ENCODE measurements around the gene CAPN8.

The CAPN8 gene

DNA sequence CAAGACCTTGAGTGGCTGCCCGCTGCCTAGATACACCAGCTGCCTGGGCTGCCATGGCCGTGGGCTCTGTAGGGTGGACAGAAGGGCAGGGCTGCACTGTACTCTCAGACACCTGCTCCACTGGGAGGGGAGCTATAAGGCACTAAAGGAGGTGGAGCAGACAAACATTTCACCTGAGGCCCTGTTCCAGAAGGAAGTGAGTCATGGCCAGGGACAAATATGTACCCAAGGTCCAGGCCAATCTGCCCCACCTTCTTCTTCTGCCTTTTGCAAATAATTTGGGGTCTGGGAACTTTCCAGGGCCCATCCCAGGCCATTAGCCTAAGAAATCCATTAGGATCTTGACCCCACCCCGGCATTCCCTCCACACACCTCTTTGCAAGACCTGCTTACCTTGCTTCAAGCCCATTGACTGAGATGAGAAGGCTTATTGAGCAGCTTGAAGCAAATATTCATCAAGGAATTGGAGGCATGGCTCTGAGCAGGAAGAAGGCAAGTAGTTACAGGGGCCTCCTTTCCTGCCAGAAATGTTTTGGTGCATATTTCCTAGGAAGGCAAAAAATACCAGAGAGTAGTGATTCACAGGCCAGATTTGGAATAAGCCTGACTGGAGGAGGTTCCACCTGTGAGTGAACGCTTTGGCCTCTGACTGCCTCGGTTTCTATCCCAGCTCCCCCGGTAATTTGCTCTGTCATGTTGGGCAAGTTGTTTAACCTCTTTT is at the start of gene CAPN8:
Gene CAPN8 (minus strand): TSS at position 110 of the 721 bp plus-strand sequence. CDS start 55 bp downstream, at position 55.
- H3K36me3 Mint-ChIP-seq (ENCODE audit: low read depth), result no peaks in the 10 kb centered on the region

DNA sequence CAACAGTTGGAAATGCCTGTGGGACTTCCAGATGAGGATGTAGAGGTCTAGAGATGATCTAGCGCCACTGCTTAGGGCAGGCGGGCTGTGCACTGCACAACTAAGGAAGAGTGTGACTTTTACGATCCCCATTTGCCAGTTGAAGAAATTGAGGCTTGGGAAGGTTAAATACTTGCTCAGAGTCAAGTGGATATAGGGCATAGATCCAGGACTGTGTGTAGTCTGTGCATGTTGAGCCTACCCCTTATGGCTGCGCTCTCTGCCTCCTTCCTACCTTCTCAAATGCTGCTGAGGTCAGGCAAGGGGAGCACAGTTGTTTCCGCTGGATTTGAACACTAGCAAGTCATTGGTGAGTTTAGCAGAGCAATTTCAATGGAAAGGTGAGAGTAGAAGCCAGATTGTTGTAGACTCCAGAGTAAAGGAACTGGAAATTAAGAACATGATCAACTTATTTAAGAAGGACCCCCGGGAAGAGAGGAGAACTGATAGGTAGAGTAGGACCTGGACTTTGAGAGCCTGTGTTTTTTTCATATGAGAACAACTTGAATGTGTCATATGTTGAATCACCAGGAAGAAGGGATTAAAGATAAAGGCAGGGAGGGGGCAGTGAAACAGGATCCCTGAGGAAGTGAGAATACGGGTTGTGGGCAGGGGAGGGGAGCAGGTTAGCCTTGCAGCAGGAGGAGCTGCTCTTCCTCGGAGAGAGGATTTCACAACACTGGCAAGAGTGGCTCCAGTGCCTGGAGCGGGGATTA is 49.5 kb upstream of the CAPN8 start:
- Mint-ChIP-seq H3K27me3 (no peaks in the 10 kb centered on the region), H3K36me3 (ENCODE audit: low read depth) (peaks cover 14% of the 10 kb centered on the region), H3K4me3 (peak overlapping the region; percentile 40), H3K4me1 (peaks cover 75% of the 10 kb centered on the region), H3K27ac (peak overlapping the region; percentile 85), H3K9me3 (no peaks in the 10 kb centered on the region)
- no peak for ATAC-seq
- DNase-seq, result no peak

More for the DNA sequence above, at the start of gene CAPN8:
- Mint-ChIP-seq H3K4me1 (no peaks in the 10 kb centered on the region), H3K9me3 (no peaks in the 10 kb centered on the region), H3K4me3 (no peak within 1 kb of the TSS), H3K27me3 (peaks cover 7% of the 10 kb centered on the region), H3K27ac (no peak within 1 kb of the TSS)
- ATAC-seq (no peak), DNase-seq (no peak)

DNA sequence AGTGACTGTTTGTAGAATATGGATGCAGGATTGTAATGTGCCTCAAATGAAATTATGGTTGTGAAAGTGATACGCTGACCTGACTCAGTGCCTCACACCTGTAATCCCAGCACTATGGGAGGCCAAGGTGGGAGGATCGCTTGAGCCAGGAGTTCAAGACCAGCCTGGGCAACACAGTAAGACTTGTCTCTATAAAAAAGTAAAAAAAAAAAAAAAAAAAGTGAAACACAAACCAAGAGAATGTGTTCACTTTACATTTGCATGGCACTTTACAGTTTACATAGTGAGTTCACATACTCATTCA is 48.9 kb upstream of the CAPN8 start:
- DNase-seq (no peak), ATAC-seq (no peak)
- peaks cover 12% of the 10 kb centered on the region for H3K36me3 Mint-ChIP-seq (ENCODE audit: low read depth)
- H3K4me3 Mint-ChIP-seq, result peak overlapping the region; percentile 87
- H3K9me3 Mint-ChIP-seq, result no peaks in the 10 kb centered on the region
- H3K27ac Mint-ChIP-seq, result peak overlapping the region; percentile 85
- H3K4me1 Mint-ChIP-seq, result peaks cover 73% of the 10 kb centered on the region
- no peaks in the 10 kb centered on the region for H3K27me3 Mint-ChIP-seq

DNA sequence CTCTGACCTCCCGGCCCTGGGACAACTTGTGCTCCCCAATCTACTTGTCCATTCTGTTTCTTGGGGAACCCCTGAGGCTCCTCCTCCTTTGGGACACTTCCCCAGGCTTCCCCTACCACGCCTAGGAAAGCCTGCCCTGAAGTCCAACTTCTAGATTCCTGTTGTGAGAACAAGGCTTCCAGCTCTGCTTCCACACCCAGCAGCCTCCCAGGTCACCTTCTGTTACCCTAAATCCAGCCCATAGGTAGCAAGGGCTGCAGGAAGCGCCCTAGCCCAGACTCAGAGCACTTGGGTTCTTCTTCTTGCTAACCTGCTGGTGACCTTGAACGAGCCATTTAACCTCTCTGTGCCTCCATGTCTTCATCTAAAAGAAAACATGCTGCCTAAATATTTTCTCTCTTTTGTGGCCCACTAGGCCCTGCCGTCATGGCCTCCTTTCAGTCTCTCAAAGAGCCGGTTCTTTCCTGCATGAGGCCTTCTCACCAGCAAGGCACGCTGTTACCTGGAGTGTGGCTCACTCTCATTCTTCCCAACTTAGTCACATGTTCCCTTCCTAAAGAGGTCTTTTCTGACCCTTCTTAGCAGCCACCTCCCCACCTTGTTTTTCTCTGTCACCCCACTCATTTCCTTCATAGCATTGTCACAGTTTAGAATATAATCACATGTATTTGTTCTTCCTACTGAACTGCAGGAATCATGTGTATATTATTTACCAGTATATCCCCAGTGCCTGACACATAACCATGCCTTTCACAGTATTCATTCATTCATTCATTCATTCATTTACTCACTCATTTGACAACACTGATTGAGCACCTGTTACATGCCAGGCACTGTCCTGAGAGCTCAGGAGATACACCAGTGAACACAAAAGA is 48.3 kb upstream of the CAPN8 start:
- peaks cover 9% of the 10 kb centered on the region for H3K36me3 Mint-ChIP-seq (ENCODE audit: low read depth)
- H3K9me3 Mint-ChIP-seq, result no peaks in the 10 kb centered on the region
- H3K27me3 Mint-ChIP-seq, result no peaks in the 10 kb centered on the region
- ATAC-seq (peak; percentile 31), DNase-seq (no peak)
- H3K4me3 Mint-ChIP-seq, result peak overlapping the region; percentile 87
- H3K27ac Mint-ChIP-seq, result peak overlapping the region; percentile 85
- H3K4me1 Mint-ChIP-seq, result peaks cover 72% of the 10 kb centered on the region

DNA sequence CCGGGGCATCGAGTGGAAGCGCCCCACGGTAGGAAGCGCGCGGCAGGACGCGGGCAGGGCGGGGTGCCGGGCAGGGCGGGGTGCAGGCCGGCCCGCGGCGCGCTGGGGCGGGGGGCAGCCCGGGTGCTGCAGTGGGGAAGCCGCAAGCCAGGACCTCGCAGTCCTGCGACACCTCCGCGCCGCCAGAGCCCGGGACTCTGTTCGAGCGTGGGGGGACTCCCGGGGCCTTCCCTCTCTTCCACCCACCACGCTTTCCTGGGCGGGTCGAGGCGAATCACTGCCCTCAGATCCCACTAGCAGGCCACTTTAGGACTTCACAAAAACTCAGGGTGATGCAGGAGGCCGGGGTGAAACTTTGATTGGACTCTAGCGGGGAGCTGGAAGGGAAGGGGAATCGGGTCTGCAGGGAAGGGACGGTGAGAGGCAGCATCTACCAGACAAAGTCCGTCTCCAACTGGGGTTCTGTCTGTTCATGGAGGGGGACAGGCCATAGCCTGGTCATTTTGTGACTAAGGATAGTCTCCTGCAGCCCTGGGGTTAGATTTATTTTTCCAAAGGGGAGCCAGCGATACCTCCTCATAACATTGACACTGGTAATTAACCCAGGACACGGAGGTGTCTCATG is 47.5 kb upstream of the CAPN8 start:
- no peaks in the 10 kb centered on the region for H3K9me3 Mint-ChIP-seq
- peaks cover 5% of the 10 kb centered on the region for H3K36me3 Mint-ChIP-seq (ENCODE audit: low read depth)
- peak overlapping the region; percentile 87 for H3K4me3 Mint-ChIP-seq
- ATAC-seq (peak; percentile 21), DNase-seq (peak; percentile 62)
- H3K4me1 Mint-ChIP-seq, result peaks cover 65% of the 10 kb centered on the region
- H3K27ac Mint-ChIP-seq, result peak overlapping the region; percentile 85
- H3K27me3 Mint-ChIP-seq, result no peaks in the 10 kb centered on the region

DNA sequence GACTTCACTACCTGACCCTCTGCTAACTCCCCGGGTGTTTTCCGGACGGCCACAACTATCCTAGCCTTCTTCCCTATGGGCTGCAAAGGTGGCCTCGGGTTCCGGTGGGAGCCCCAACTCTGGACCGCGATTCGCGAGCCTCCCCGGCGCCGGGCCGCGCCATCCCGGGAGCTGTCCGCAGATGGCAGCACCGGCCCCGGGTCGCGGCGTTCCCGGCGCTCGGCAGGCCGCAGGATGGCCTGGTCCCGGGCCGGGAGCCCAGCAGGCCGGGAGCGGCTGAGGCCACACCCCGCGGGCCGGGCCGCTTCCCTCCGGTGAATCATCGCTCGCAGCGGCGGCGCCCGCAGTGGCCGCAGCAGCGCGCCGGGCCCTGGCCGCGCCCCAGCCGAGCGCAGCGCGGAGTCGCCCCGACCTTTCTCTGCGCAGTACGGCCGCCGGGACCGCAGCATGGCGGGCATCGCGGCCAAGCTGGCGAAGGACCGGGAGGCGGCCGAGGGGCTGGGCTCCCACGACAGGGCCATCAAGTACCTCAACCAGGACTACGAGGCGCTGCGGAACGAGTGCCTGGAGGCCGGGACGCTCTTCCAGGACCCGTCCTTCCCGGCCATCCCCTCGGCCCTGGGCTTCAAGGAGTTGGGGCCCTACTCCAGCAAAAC is 46.8 kb upstream of the CAPN8 start, which contains the start of gene CAPN2:
Gene CAPN2 (plus strand): TSS at position 346 of the 656 bp plus-strand sequence. CDS start 102 bp downstream, at position 448.
- peaks cover 5% of the 10 kb centered on the region for H3K36me3 Mint-ChIP-seq (ENCODE audit: low read depth)
- H3K4me3 Mint-ChIP-seq, result peak within 1 kb of the TSS; percentile 87
- H3K9me3 Mint-ChIP-seq, result no peaks in the 10 kb centered on the region
- H3K4me1 Mint-ChIP-seq, result peaks cover 65% of the 10 kb centered on the region
- ATAC-seq (peak; percentile 51), DNase-seq (peak; percentile 70)
- H3K27ac Mint-ChIP-seq, result peak within 1 kb of the TSS; percentile 85
- H3K27me3 Mint-ChIP-seq, result no peaks in the 10 kb centered on the region

DNA sequence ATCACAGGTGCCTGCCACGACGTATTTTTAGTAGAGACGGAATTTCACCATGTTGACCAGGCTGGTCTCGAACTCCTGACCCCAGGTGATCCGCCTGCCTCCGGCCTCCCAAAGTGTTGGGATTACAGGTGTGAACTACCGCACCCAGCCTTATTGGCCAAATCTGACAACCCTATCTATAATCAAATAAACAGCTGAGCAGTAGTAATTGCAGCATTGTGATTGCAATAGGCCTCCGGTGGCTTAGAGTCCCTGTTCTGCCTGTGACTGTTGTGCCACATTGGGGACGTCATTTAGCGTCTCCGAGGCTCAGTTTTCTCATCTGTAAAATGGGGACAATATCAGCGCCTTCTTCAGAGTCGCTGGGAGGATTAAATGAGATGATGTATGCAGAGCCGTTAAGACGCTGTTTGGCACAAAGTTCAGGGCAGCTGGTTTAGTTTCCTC is 46.3 kb upstream of the CAPN8 start:
- Mint-ChIP-seq H3K27ac (peak overlapping the region; percentile 80), H3K27me3 (no peaks in the 10 kb centered on the region), H3K4me1 (peaks cover 63% of the 10 kb centered on the region), H3K9me3 (no peaks in the 10 kb centered on the region), H3K4me3 (peak overlapping the region; percentile 64), H3K36me3 (ENCODE audit: low read depth) (peaks cover under 1% of the 10 kb centered on the region)
- DNase-seq, result no peak
- no peak for ATAC-seq

DNA sequence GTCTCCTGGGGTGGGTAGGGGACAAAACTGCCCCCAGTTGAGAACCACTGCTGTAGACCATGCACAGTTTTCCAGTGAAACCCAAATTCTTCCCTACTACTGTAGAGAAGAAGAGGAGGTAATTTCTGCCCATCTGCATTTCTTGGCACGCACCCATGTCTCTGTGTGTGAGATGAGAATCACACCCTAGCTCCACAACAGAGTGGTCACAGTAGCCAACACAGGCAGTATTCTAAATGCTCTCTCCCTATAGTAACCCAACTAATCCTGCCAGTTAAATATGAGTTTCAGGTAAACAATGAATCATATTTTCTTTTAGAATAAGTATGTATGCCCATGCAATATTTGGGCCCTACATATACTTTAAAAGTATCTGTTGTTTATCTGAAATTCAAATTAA is 45.7 kb upstream of the CAPN8 start:
- no peak overlapping the region for H3K27ac Mint-ChIP-seq
- no peak overlapping the region for H3K4me3 Mint-ChIP-seq
- DNase-seq, result no peak
- no peaks in the 10 kb centered on the region for H3K27me3 Mint-ChIP-seq
- no peak for ATAC-seq
- no peaks in the 10 kb centered on the region for H3K9me3 Mint-ChIP-seq
- H3K36me3 Mint-ChIP-seq (ENCODE audit: low read depth), result no peaks in the 10 kb centered on the region
- H3K4me1 Mint-ChIP-seq, result peaks cover 57% of the 10 kb centered on the region

DNA sequence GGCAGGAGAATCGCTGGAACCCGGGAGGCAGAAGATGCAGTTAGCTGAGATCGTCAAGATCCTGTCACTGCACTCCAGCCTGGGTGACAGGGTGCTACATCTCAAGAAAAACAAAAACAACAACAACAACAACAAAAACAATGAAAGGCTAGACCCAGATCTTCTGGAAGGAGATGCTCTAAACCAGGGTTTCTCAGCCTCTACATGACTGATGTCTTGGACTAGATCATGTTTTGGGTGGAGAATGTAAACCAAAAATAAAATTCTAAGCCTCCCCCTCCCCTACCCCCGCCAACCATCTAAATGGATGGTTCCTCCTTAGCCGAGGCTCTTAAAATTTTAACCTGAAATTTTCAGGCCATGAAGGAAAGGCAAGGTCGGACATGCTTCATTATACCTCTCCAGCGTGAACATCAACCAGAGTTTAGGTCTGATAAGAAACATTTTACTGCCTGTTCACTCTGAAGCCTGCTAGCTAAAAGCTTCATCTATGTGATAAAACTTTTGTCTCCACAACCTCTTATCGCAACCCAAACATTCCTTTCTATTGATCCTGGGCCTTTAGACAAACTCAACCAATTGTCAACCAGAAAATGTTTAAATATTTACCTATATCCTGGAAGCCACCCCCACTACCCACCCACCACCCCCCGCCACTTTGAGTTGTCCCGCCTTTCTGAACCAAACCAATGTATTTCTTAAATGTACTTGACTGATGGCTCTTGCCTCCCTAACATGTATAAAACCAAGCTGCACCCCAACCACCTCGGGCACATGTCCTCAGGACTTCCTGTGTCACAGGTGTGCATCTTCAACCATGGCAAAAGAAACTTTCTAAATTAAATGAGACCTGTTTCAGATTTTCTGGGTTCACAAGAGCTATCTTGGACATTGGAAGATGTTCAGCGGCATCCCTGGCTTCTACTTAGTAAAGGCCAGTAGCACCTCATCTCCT is 45.0 kb upstream of the CAPN8 start:
- Mint-ChIP-seq H3K4me1 (peaks cover 50% of the 10 kb centered on the region), H3K27ac (no peak overlapping the region), H3K27me3 (no peaks in the 10 kb centered on the region), H3K36me3 (ENCODE audit: low read depth) (no peaks in the 10 kb centered on the region), H3K4me3 (no peak overlapping the region), H3K9me3 (no peaks in the 10 kb centered on the region)
- ATAC-seq, result no peak
- no peak for DNase-seq

DNA sequence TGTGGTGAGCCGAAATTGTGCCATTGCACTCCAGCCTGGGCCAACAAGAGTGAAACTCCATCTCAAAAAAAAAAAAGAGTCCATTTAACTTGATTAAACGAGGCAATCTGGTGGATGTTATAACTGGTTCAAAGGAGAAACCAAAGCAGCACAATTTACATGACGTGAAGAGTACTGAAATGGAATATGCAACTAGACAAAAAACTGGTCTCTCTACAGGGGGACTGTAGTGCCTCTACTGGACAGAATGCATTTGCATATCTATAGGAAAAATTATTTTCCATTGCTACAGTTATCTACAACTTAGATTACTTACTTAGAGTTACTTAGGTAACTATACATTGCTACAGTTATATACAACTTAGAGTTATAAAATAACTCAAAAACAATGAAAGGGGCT is 44.1 kb upstream of the CAPN8 start:
- Mint-ChIP-seq H3K27ac (no peak overlapping the region), H3K4me1 (peaks cover 48% of the 10 kb centered on the region), H3K9me3 (no peaks in the 10 kb centered on the region), H3K4me3 (no peak overlapping the region), H3K36me3 (ENCODE audit: low read depth) (no peaks in the 10 kb centered on the region), H3K27me3 (peaks cover under 1% of the 10 kb centered on the region)
- DNase-seq (no peak), ATAC-seq (no peak)

DNA sequence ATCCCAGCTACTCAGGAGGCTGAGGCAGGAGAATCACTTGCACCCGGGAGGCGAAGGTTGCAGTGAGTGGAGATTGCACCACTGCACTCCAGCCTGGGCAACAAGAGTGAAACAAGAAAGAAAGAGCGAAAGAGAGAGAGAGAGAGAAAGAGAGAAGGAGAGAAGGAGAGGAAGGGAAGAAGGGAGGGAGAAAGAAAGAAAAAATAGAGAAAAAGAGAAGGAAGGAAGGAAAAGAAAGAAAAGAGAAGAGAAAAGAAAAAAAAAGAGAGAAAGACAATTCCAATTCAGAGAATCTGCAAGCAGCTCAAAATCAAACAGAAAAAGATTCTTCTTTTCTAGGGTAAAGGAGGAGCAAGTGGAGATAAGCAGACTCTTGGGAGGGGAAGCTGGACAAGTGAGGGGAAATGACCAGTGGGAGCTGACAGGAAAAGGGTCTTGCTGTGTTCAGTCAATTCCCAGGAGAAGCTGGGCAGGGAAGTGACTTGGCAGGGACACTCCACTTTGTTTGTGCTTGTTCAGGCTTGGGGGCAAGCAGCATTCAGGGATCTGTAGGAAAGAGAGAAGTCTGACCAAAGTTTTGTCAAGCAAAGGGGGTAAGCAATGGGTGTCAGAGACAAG is 43.3 kb upstream of the CAPN8 start:
- H3K4me1 Mint-ChIP-seq, result peaks cover 48% of the 10 kb centered on the region
- H3K9me3 Mint-ChIP-seq, result no peaks in the 10 kb centered on the region
- H3K36me3 Mint-ChIP-seq (ENCODE audit: low read depth), result no peaks in the 10 kb centered on the region
- H3K27me3 Mint-ChIP-seq, result peaks cover 2% of the 10 kb centered on the region
- no peak for ATAC-seq
- H3K4me3 Mint-ChIP-seq, result no peak overlapping the region
- no peak for DNase-seq
- H3K27ac Mint-ChIP-seq, result no peak overlapping the region

DNA sequence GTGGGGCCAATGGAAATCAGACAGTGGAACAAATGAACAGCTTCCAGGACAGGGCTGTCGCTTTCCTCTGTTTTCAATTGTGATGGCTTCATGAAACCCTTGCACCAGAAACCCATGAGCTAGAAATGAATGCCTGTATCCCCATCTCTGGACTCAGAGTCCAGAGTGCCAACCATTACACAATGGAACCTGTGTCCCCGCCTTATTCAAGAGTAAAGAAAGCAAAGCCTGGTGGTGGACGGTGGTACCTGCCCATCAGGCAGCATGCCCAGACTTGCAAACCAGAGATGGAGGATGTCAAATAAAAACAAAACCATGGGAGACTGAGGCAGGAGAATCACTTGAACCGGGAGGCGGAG is 42.5 kb upstream of the CAPN8 start:
- no peak for ATAC-seq
- Mint-ChIP-seq H3K36me3 (ENCODE audit: low read depth) (no peaks in the 10 kb centered on the region), H3K9me3 (no peaks in the 10 kb centered on the region), H3K4me3 (no peak overlapping the region), H3K4me1 (peaks cover 48% of the 10 kb centered on the region), H3K27me3 (peaks cover 2% of the 10 kb centered on the region), H3K27ac (no peak overlapping the region)
- DNase-seq, result no peak
